ENCODE results near the gene DDAH1. TPM values are rescaled to one million over a fixed set of nuclear protein-coding genes. Genes with fewer than 3 reads are reported as not detected.
A peak's percentile ranks its signal among the peaks of the same experiment; 100 is the strongest.

DDAH1 gene
- total RNA-seq, 4 donors from 2014 or later, result 12.9 to 28.9 (median 18.2) TPM

- H3K27ac ChIP-seq, result no peak overlapping the region
- H3K4me1 ChIP-seq, result no peaks in the 10 kb centered on the region
- H3K27me3 ChIP-seq, result no peaks in the 10 kb centered on the region
- H3K36me3 ChIP-seq, result no peaks in the 10 kb centered on the region
- no peak for DNase-seq
- intact Hi-C loops (cut with DNase I; ENCODE audit: low total_unique reads), result no loop called here
- H3K4me3 ChIP-seq, result no peak overlapping the region
- H3K9me3 ChIP-seq, result no peaks in the 10 kb centered on the region
- TF ChIP-seq CTCF (IDR thresholded peaks at IDR 0.05) (no peak), POLR2A (IDR thresholded peaks at IDR 0.05) (no peak)
Measured at GRCh38 chr1:85437139-85437538, 27.8 kb downstream of the DDAH1 start.

DNA sequence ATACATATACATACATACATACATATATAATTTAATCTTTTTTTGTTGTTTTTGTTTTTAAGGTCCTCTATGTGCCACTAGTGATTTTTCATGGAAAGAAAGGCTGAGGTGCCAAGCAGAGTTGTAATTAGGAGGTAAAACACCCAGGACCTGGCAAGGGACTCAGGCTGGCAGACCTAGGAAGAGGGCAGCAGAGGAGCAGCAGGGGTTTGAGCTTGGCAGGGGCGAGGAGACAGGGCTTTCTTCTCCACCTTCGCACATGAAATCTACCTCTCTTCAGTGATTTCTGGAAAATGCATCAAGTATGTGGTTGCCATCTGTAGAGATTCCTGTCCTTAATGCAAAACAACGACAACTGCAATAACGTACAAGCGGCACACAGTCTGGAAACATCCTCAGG, 31.9 kb downstream of the DDAH1 start:
- DNase-seq, result no peak
- Histone ChIP-seq H3K27me3 (no peaks in the 10 kb centered on the region), H3K27ac (no peak overlapping the region), H3K9me3 (no peaks in the 10 kb centered on the region), H3K4me3 (no peak overlapping the region), H3K36me3 (no peaks in the 10 kb centered on the region), H3K4me1 (no peaks in the 10 kb centered on the region)
- TF ChIP-seq POLR2A (IDR thresholded peaks at IDR 0.05) (no peak), CTCF (IDR thresholded peaks at IDR 0.05) (no peak)
- intact Hi-C loops (cut with DNase I; ENCODE audit: low total_unique reads), result no loop called here

GRCh38 chr1:85428471-85429089, 36.4 kb downstream of the DDAH1 start:
- intact Hi-C loops (cut with DNase I; ENCODE audit: low total_unique reads), result no loop called here

DNA sequence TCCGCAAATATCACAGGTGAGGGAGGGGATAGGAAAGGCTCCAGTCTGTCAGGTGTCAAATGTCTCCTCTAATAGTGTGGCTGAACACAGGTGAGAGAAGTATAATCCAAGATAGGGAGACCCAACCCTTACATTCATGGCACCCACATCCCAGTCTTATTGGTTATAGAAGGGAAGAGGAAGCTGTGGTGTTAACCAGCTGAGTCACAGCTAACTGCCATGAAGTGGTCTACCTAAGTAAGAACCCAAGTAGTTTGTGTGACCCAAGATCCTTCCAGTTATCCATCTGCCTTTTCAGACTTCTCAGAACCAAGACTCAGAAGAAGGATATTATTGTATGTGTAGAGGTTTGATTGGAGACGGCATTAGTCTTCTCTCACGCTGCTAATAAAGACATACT, 37.1 kb downstream of the DDAH1 start:
- no peak for TF ChIP-seq CTCF (IDR thresholded peaks at IDR 0.05)
- no peak for TF ChIP-seq POLR2A (IDR thresholded peaks at IDR 0.05)
- intact Hi-C loops (cut with DNase I; ENCODE audit: low total_unique reads), result no loop called here
- peak overlapping the region in 1 of 2 donors; percentile 23 for H3K27ac ChIP-seq
- no peaks in the 10 kb centered on the region for H3K4me1 ChIP-seq
- H3K27me3 ChIP-seq, result no peaks in the 10 kb centered on the region
- no peaks in the 10 kb centered on the region for H3K36me3 ChIP-seq
- H3K9me3 ChIP-seq, result no peaks in the 10 kb centered on the region
- DNase-seq, result no peak
- no peak overlapping the region for H3K4me3 ChIP-seq

More at GRCh38 chr1:85428471-85429089, 36.4 kb downstream of the DDAH1 start:
- Histone ChIP-seq H3K27me3 (no peaks in the 10 kb centered on the region), H3K27ac (no peak overlapping the region), H3K9me3 (no peaks in the 10 kb centered on the region), H3K4me3 (no peak overlapping the region), H3K36me3 (no peaks in the 10 kb centered on the region), H3K4me1 (no peaks in the 10 kb centered on the region)
- TF ChIP-seq POLR2A (IDR thresholded peaks at IDR 0.05), result no peak
- no peak for TF ChIP-seq CTCF (IDR thresholded peaks at IDR 0.05)
- DNase-seq, result no peak

- H3K4me3 ChIP-seq, result no peak overlapping the region
- peak overlapping the region in 1 of 2 donors; percentile 23 for H3K27ac ChIP-seq
- no peaks in the 10 kb centered on the region for H3K36me3 ChIP-seq
- intact Hi-C loops (cut with DNase I; ENCODE audit: low total_unique reads), result no loop called here
- TF ChIP-seq POLR2A (IDR thresholded peaks at IDR 0.05), result no peak
- TF ChIP-seq CTCF (IDR thresholded peaks at IDR 0.05), result no peak
- H3K9me3 ChIP-seq, result no peaks in the 10 kb centered on the region
- no peak for DNase-seq
- no peaks in the 10 kb centered on the region for H3K27me3 ChIP-seq
- no peaks in the 10 kb centered on the region for H3K4me1 ChIP-seq
Measured at GRCh38 chr1:85427331-85427730, 37.6 kb downstream of the DDAH1 start.

Measured in uterus (tissue), 4 donors.